ENCODE measurements around the gene IMPACT.

IMPACT gene

GRCh38 chr18:24436939-24437338, 10.5 kb downstream of the IMPACT start:
- no peaks in the 10 kb centered on the region for H3K9me3 Mint-ChIP-seq
- H3K27ac Mint-ChIP-seq: no peak overlapping the region
- ATAC-seq (replicated peaks): no peak
- no peaks in the 10 kb centered on the region for H3K27me3 Mint-ChIP-seq
- no peaks in the 10 kb centered on the region for H3K4me1 Mint-ChIP-seq (ENCODE audit: low read depth in 2 of 2)
- DNase-seq: no peak
- no peak overlapping the region for H3K4me3 Mint-ChIP-seq
- H3K36me3 Mint-ChIP-seq (ENCODE audit: insufficient read depth): peaks cover 16% of the 10 kb centered on the region

GRCh38 chr18:24443870-24444269, 17.4 kb downstream of the IMPACT start:
- ATAC-seq (replicated peaks): no peak
- no peak overlapping the region for H3K27ac Mint-ChIP-seq
- no peaks in the 10 kb centered on the region for H3K9me3 Mint-ChIP-seq
- H3K36me3 Mint-ChIP-seq (ENCODE audit: insufficient read depth): peaks cover 48% of the 10 kb centered on the region
- no peaks in the 10 kb centered on the region for H3K4me1 Mint-ChIP-seq (ENCODE audit: low read depth in 2 of 2)
- H3K4me3 Mint-ChIP-seq: no peak overlapping the region
- no peak for DNase-seq
- H3K27me3 Mint-ChIP-seq: no peaks in the 10 kb centered on the region

GRCh38 chr18:24446453-24446852, 20.0 kb downstream of the IMPACT start:
- Mint-ChIP-seq H3K27me3 (no peaks in the 10 kb centered on the region), H3K9me3 (no peaks in the 10 kb centered on the region), H3K36me3 (ENCODE audit: insufficient read depth) (peaks cover 53% of the 10 kb centered on the region), H3K4me1 (ENCODE audit: low read depth in 2 of 2) (no peaks in the 10 kb centered on the region), H3K27ac (peak overlapping the region in 1 of 2 donors; percentile 64), H3K4me3 (no peak overlapping the region)
- DNase-seq: no peak
- no peak for ATAC-seq (replicated peaks)

GRCh38 chr18:24446953-24447538, 20.6 kb downstream of the IMPACT start:
- Mint-ChIP-seq H3K27me3 (no peaks in the 10 kb centered on the region), H3K9me3 (no peaks in the 10 kb centered on the region), H3K36me3 (ENCODE audit: insufficient read depth) (peaks cover 49% of the 10 kb centered on the region), H3K27ac (peak overlapping the region in 1 of 2 donors; percentile 64), H3K4me3 (no peak overlapping the region), H3K4me1 (ENCODE audit: low read depth in 2 of 2) (no peaks in the 10 kb centered on the region)
- DNase-seq: no peak
- no peak for ATAC-seq (replicated peaks)

- Mint-ChIP-seq H3K9me3 (no peaks in the 10 kb centered on the region), H3K27ac (no peak overlapping the region), H3K4me3 (no peak overlapping the region), H3K36me3 (ENCODE audit: insufficient read depth) (peaks cover 42% of the 10 kb centered on the region), H3K27me3 (no peaks in the 10 kb centered on the region), H3K4me1 (ENCODE audit: low read depth in 2 of 2) (no peaks in the 10 kb centered on the region)
- DNase-seq: no peak
- ATAC-seq (replicated peaks): no peak
Observed at GRCh38 chr18:24447961-24448360, 21.5 kb downstream of the IMPACT start.

GRCh38 chr18:24456549-24456948, 30.1 kb downstream of the IMPACT start:
- ATAC-seq (replicated peaks) (no peak), DNase-seq (no peak)
- Mint-ChIP-seq H3K9me3 (no peaks in the 10 kb centered on the region), H3K36me3 (ENCODE audit: insufficient read depth) (no peaks in the 10 kb centered on the region), H3K27ac (no peak overlapping the region), H3K4me3 (no peak overlapping the region), H3K27me3 (no peaks in the 10 kb centered on the region), H3K4me1 (ENCODE audit: low read depth in 2 of 2) (no peaks in the 10 kb centered on the region)

GRCh38 chr18:24459772-24460171, 33.3 kb downstream of the IMPACT start:
- H3K4me1 Mint-ChIP-seq (ENCODE audit: low read depth in 2 of 2): peaks cover 0 to 5% of the 10 kb centered on the region in 2 donors
- H3K4me3 Mint-ChIP-seq: no peak overlapping the region
- H3K27ac Mint-ChIP-seq: no peak overlapping the region
- no peaks in the 10 kb centered on the region for H3K36me3 Mint-ChIP-seq (ENCODE audit: insufficient read depth)
- H3K27me3 Mint-ChIP-seq: peaks cover 5 to 10% of the 10 kb centered on the region in 2 donors
- DNase-seq (no peak), ATAC-seq (replicated peaks) (no peak)
- H3K9me3 Mint-ChIP-seq: no peaks in the 10 kb centered on the region

GRCh38 chr18:24460388-24460787, 33.9 kb downstream of the IMPACT start, which contains the start of gene HRH4:
Gene HRH4 (plus strand): TSS chr18:24460637. CDS start chr18:24460729, 92 bp downstream.
- DNase-seq: no peak
- Mint-ChIP-seq H3K27me3 (peaks cover 5 to 16% of the 10 kb centered on the region in 2 donors), H3K27ac (no peak within 1 kb of the TSS), H3K4me1 (ENCODE audit: low read depth in 2 of 2) (peaks cover 0 to 5% of the 10 kb centered on the region in 2 donors), H3K36me3 (ENCODE audit: insufficient read depth) (no peaks in the 10 kb centered on the region), H3K9me3 (no peaks in the 10 kb centered on the region), H3K4me3 (no peak within 1 kb of the TSS)
- ATAC-seq (replicated peaks): no peak

- H3K36me3 Mint-ChIP-seq (ENCODE audit: insufficient read depth): no peaks in the 10 kb centered on the region
- DNase-seq (no peak), ATAC-seq (replicated peaks) (no peak)
- H3K9me3 Mint-ChIP-seq: no peaks in the 10 kb centered on the region
- H3K27ac Mint-ChIP-seq: no peak overlapping the region
- H3K4me1 Mint-ChIP-seq (ENCODE audit: low read depth in 2 of 2): peaks cover 0 to 5% of the 10 kb centered on the region in 2 donors
- peaks cover 6 to 22% of the 10 kb centered on the region in 2 donors for H3K27me3 Mint-ChIP-seq
- H3K4me3 Mint-ChIP-seq: peak overlapping the region in 1 of 2 donors; percentile 4
Observed at GRCh38 chr18:24461996-24462395, 35.5 kb downstream of the IMPACT start.

GRCh38 chr18:24462838-24463775, 36.6 kb downstream of the IMPACT start:
- Mint-ChIP-seq H3K27ac (no peak overlapping the region), H3K9me3 (no peaks in the 10 kb centered on the region), H3K27me3 (peaks cover 11 to 29% of the 10 kb centered on the region in 2 donors), H3K4me1 (ENCODE audit: low read depth in 2 of 2) (peaks cover 0 to 5% of the 10 kb centered on the region in 2 donors), H3K36me3 (ENCODE audit: insufficient read depth) (no peaks in the 10 kb centered on the region), H3K4me3 (no peak overlapping the region)
- DNase-seq (no peak), ATAC-seq (replicated peaks) (no peak)

- Mint-ChIP-seq H3K4me3 (no peak overlapping the region), H3K4me1 (ENCODE audit: low read depth in 2 of 2) (peaks cover 0 to 5% of the 10 kb centered on the region in 2 donors), H3K9me3 (no peaks in the 10 kb centered on the region), H3K27ac (no peak overlapping the region), H3K36me3 (ENCODE audit: insufficient read depth) (no peaks in the 10 kb centered on the region), H3K27me3 (peaks cover 11 to 29% of the 10 kb centered on the region in 2 donors)
- DNase-seq: no peak
- ATAC-seq (replicated peaks): no peak
Observed at GRCh38 chr18:24465486-24465885, 39.0 kb downstream of the IMPACT start.

GRCh38 chr18:24466771-24467170, 40.3 kb downstream of the IMPACT start:
- H3K4me3 Mint-ChIP-seq: no peak overlapping the region
- no peaks in the 10 kb centered on the region for H3K9me3 Mint-ChIP-seq
- peaks cover 0 to 4% of the 10 kb centered on the region in 2 donors for H3K4me1 Mint-ChIP-seq (ENCODE audit: low read depth in 2 of 2)
- no peak for ATAC-seq (replicated peaks)
- H3K27ac Mint-ChIP-seq: no peak overlapping the region
- no peaks in the 10 kb centered on the region for H3K36me3 Mint-ChIP-seq (ENCODE audit: insufficient read depth)
- DNase-seq: no peak
- H3K27me3 Mint-ChIP-seq: peaks cover 10 to 27% of the 10 kb centered on the region in 2 donors

- H3K4me1 Mint-ChIP-seq (ENCODE audit: low read depth in 2 of 2): no peaks in the 10 kb centered on the region
- no peak overlapping the region for H3K4me3 Mint-ChIP-seq
- no peaks in the 10 kb centered on the region for H3K9me3 Mint-ChIP-seq
- H3K27me3 Mint-ChIP-seq: peaks cover 6 to 25% of the 10 kb centered on the region in 2 donors
- no peak for ATAC-seq (replicated peaks)
- no peak overlapping the region for H3K27ac Mint-ChIP-seq
- no peak for DNase-seq
- no peaks in the 10 kb centered on the region for H3K36me3 Mint-ChIP-seq (ENCODE audit: insufficient read depth)
Observed at GRCh38 chr18:24470022-24470618, 43.6 kb downstream of the IMPACT start.
